AG09319 (cell line): ENCODE results near the gene PSORS1C1.
A peak's percentile ranks its signal among the peaks of the same experiment; 100 is the strongest.

Experiments
- DNase-seq: peaks from one replicate; pipeline ENCODE4 v3.0.0-alpha.2; 2010; ENCODE audit warnings: low read depth; ENCODE audit errors: extremely low read depth
- TF ChIP-seq, protein P1 (sequence below): IDR thresholded peaks from 2 replicates; pipeline ENCODE4 v1.5.1; 2011; ENCODE audit warnings: low read depth, mild to moderate bottlenecking, inconsistent platforms, low read length, moderate library complexity

PSORS1C1 gene

DNA sequence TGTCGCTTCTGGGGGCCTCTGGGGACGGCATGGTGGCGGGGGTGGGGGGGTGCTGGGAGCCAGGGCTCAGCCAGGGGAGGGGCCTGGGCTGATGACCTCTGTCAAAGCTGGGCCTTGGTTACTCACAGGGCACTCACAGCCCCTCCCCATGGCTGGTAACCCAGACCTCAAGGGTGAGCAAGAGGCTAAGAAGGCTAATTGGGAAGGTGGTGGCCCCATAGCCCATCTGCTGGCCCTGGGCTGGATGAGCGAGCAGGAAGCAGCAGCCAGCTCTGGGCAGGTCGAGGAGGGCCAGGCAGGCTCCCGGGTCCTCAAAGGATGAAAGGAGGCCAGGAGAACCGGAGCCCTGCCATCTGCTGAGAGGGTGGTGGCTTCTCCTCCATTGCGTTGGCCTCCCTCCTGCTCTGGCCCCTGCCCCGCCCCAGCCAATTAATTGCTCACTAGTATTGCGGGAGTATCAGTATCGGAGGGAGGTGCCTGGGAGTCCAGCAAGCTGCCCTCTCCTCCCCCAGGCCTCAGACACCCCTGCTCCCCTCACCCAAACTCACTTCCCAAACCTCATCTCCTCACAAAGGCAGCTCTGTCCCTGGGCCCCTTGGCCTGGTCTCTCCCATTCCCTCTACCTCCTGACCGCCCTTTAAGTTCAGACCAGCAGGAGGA, 6.7 kb downstream of the PSORS1C1 start:
- TF ChIP-seq, protein P1, sequence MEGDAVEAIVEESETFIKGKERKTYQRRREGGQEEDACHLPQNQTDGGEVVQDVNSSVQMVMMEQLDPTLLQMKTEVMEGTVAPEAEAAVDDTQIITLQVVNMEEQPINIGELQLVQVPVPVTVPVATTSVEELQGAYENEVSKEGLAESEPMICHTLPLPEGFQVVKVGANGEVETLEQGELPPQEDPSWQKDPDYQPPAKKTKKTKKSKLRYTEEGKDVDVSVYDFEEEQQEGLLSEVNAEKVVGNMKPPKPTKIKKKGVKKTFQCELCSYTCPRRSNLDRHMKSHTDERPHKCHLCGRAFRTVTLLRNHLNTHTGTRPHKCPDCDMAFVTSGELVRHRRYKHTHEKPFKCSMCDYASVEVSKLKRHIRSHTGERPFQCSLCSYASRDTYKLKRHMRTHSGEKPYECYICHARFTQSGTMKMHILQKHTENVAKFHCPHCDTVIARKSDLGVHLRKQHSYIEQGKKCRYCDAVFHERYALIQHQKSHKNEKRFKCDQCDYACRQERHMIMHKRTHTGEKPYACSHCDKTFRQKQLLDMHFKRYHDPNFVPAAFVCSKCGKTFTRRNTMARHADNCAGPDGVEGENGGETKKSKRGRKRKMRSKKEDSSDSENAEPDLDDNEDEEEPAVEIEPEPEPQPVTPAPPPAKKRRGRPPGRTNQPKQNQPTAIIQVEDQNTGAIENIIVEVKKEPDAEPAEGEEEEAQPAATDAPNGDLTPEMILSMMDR: no peak
- DNase-seq: no peak

DNA sequence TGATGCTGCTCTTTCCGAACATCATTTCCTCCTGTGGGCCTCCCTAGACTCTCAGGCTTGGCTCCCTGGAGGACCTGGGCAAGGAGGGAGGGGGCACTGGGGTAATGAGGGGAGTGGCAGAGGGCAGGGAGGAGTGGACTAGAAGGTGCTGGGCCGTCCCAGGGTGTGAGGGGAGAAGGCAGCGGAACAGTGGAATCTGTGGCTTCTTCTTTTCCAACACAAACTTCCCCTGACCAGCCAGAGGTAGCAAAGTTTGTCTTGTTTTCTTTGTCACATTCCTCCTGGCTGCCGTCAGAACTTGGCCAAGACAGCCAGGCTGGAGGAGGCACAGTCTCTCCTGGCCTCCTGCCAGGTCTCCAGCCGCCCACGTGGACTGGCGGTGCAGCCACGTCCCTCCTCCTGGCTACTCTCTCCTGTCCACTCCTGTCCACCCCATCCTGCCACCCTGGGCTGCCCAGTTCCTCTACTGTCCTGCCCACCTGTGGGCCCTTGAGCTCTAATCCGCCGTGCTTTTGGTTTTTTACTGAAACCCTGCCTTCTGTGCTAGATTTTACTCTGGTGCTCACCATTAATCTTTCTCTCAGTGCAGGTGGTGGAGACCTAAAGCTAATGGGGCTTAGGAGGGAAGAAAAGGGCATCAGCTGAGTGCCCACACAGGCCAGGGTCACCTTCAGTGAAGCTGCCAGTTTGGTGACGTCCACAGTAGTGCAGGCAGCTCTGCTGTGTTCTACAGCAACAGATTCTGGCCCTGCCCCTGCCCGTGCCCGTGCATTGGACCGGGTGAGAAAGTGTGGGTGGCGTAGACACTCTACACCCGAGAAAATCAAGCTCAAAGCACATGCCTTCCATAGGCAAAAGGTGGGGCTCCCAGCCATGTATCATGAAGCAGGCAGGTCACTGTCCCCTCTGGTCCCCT, 8.4 kb downstream of the PSORS1C1 start:
- DNase-seq: no peak
- TF ChIP-seq, protein P1: no peak

DNA sequence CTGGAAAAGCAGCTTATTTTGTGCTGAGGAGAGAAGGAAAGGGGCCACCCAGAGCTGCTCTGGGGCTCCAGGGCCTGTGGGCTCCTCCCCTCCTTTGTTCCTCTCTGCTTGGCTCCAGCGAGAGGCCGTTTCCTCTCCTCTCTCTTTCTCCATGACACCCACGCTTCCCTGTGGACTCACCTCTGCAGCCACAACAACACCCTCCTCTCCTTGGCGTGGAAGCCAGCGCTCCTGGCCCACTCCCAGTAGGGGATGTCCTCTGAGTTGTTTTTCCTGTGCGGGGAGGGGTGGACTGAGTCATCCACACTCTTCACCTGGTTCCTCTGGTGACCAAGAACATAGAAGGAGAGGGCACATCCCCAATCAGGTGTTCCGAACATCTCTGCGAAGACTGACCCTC, 10.6 kb downstream of the PSORS1C1 start:
- no peak for DNase-seq
- TF ChIP-seq, protein P1: no peak

DNA sequence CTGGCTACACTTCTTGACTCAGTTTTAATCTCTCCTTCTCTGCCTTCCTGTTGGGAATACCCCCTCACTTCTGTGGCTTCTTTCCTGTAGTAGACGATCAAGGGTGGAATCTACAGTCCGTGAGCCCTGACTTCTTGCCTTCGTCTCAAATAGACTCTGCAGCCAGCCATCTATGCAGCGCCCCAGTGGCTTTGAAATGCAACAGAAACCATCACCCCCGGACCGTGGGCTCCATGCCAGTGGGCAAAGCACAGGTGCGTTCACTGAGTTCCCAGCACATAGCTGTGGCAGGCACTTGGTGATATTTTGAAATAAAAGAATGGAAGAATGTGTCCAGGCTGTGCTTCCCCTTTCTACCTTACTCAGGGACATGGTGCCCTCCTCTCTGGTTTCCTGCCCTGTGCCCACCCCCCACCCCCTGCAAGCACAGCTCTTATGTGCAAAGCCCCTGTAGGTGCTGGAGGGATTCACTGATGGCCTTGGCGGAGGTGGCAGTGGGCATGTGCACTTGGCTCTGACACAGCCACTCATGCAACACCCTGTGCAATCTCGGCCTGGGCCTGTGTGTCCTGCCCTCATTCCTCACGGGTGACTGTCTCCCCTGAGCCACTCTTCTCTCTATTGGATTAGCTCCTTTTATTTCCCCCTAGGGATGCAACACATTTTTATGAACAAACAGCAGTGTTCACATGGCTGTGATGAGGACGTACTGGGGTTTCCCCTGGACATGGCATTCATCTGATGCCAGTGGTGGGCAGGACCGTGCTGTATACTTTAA, 11.2 kb downstream of the PSORS1C1 start:
- no peak for DNase-seq

DNA sequence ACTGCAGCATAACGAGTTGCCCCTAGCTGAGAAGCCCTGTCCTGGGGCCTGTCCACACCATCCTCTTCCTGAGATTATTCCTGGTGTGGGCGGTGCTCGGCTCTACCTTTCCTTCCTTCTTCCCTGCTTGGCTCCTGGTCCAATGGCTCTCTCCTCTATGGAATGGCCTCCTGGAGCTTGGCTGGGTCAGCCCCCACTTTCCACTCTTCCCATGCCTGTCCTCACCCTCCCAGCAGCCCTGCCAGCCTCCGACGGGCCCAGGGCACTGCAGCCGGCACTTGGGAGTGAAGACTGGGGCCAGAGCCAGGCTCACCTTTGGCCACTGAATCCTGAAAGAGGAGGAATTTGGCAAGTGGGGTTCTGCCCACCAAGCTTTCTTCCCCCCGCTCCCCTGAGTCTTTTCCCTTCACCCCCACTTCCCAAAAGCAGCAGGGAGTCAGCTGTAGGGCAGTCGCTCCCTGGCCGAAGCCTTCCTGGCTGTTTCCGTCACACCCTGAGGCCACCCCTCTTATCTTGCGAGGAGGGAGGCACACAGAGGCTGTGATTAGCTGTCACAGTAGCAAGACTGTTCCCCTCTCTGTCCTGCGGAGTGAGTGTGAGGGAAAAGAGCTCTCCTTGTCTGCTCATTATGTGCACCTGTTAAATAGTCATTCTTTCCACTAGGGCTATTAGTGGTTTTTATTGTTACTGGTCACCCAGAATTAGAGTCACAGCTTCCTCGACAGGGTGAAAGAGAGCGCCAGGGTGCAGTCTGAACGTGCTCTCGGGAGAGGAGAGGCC, 12.0 kb downstream of the PSORS1C1 start:
- no peak for DNase-seq
- TF ChIP-seq, protein P1: no peak

More for the DNA sequence above, 11.2 kb downstream of the PSORS1C1 start:
- TF ChIP-seq, protein P1: no peak

DNA sequence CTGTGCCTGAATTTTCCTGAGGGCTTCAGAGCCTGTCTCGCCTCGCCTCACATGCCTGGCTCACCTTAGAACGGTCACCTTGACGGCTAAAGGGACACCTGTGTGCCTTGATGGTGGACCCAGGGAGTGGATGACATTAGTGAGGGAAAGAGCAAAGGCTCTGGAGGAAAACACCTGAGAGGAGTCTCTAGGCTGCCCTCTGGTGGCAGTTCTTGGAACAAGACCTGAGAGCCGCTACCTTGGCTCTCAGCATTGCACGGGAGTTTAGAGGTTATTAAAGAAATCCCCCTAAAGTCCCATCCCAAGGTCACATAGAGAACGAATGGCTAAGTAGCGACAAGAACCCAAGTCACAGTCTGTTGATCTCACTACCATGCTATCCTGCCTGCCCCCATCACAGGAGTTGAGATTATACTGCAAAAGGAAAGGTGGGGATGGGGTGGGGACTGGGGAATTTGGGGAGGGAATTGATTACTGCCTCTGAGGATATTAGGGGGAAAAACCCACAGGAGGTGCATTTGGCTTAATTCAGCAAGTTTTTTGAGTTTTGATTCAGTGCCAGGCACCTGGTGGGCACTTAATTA, 13.6 kb downstream of the PSORS1C1 start:
- no peak for DNase-seq
- TF ChIP-seq, protein P1: peak; percentile 87
